OCI-LY3 (cell line): Measurements from ENCODE around the gene CCDC112.
"Not testable (repeated sequence)": the region's sequence is repeated elsewhere in the genome, so short reads cannot be mapped to it uniquely, and the experiment has no call there.

Experiments
- H2AFZ ChIP-seq: fragments of 200-600, 300-600 bp; shearing (Covaris generic); 2 replicates; pipeline ENCODE4 v1.6.0; 2014; ENCODE audit warnings: antibody characterized with exemption, low read depth, low read length
- H3K27ac ChIP-seq: fragments of 200-600, 300-600 bp; sonication (generic); 2 replicates; pipeline ENCODE4 v1.5.1; 2014; ENCODE audit warnings: mild to moderate bottlenecking, low read length, moderate library complexity, mixed read lengths
- H3K27me3 ChIP-seq: fragments of 200-600, 300-600 bp; sonication (generic); 2 replicates; pipeline ENCODE4 v1.6.1; 2014; ENCODE audit warnings: low read depth, low read length, mixed read lengths
- H3K36me3 ChIP-seq: fragments of 200-600, 300-600 bp; sonication (generic); replicated peaks from 2 replicates; pipeline ENCODE3; 2014; ENCODE audit warnings: low read depth, low read length, mixed read lengths
- H3K4me1 ChIP-seq: fragments of 300-600, 200-600 bp; sonication (generic); 2 replicates; pipeline ENCODE4 v1.6.1; 2014; ENCODE audit warnings: low read length, mixed read lengths
- H3K4me2 ChIP-seq: fragments of 200-600, 300-600 bp; sonication (generic); 2 replicates; pipeline ENCODE4 v1.6.1; 2014; ENCODE audit warnings: low read length, mixed read lengths
- H3K4me3 ChIP-seq: fragments of 300-600, 200-600 bp; sonication (generic); 2 replicates; pipeline ENCODE4 v1.5.1; 2014; ENCODE audit warnings: antibody characterized with exemption, mild to moderate bottlenecking, low read length, moderate library complexity
- H3K79me2 ChIP-seq: fragments of 300-600, 200-600 bp; shearing (Covaris generic); 2 replicates; pipeline ENCODE4 v1.6.1; 2014; ENCODE audit warnings: mild to moderate bottlenecking, low read length, mixed read lengths
- H3K9ac ChIP-seq: fragments of 300-600, 200-600 bp; shearing (Covaris generic); 2 replicates; pipeline ENCODE4 v1.6.0; 2014; ENCODE audit warnings: mild to moderate bottlenecking, low read length, moderate library complexity
- H3K9me3 ChIP-seq: fragments of 200-600, 300-600 bp; shearing (Covaris generic); 2 replicates; pipeline ENCODE4 v1.6.1; 2014; ENCODE audit warnings: low read length, mixed read lengths; ENCODE audit not compliant: insufficient read depth
- H4K20me1 ChIP-seq: fragments of 200-600, 300-600 bp; sonication (generic); 2 replicates; pipeline ENCODE4 v1.6.1; 2016; ENCODE audit warnings: low read length, mixed read lengths; ENCODE audit not compliant: insufficient read depth
- EZH2phosphoT487 ChIP-seq: fragments of 200-600 bp; shearing (Covaris generic); IDR thresholded peaks from 2 replicates; pipeline ENCODE4 v1.6.1; 2018; ENCODE audit warnings: antibody characterized with exemption, mixed run types, low read depth
- TF ChIP-seq, protein P1 (sequence below): fragments of 200-600, 300-600 bp; sonication (generic); IDR thresholded peaks from 2 replicates; pipeline ENCODE4 v1.5.1; 2014; ENCODE audit warnings: antibody characterized with exemption, low read length, low read depth

The CCDC112 gene

DNA sequence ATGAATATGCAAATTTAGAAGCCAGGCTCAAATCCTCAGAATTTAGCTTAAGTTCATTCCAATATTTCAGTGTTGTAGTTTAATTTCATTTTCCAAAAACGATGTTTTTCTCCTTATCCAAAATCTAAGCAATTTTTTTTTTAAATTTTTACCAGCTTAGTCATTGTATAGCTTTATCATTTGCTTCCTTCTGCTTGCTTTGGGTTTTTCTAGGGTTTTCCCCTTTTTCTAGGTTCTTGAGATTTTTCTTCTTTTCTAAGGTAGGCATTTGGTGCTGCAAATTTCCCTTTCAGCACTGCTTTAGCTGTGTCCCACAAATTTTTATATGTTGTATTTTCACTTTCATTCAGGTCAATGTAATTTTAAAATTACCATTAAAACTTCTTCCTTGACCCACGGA lies 34.4 kb upstream of the CCDC112 start:
- no peaks in the 10 kb centered on the region for H4K20me1 ChIP-seq
- H2AFZ ChIP-seq, result no peak overlapping the region
- no peak for TF ChIP-seq EZH2phosphoT487
- TF ChIP-seq, protein P1, sequence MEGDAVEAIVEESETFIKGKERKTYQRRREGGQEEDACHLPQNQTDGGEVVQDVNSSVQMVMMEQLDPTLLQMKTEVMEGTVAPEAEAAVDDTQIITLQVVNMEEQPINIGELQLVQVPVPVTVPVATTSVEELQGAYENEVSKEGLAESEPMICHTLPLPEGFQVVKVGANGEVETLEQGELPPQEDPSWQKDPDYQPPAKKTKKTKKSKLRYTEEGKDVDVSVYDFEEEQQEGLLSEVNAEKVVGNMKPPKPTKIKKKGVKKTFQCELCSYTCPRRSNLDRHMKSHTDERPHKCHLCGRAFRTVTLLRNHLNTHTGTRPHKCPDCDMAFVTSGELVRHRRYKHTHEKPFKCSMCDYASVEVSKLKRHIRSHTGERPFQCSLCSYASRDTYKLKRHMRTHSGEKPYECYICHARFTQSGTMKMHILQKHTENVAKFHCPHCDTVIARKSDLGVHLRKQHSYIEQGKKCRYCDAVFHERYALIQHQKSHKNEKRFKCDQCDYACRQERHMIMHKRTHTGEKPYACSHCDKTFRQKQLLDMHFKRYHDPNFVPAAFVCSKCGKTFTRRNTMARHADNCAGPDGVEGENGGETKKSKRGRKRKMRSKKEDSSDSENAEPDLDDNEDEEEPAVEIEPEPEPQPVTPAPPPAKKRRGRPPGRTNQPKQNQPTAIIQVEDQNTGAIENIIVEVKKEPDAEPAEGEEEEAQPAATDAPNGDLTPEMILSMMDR, result no peak
- H3K27me3 ChIP-seq, result no peaks in the 10 kb centered on the region
- H3K4me2 ChIP-seq, result peak overlapping the region; percentile 79
- H3K27ac ChIP-seq, result peak overlapping the region; percentile 99
- peak overlapping the region; percentile 58 for H3K4me3 ChIP-seq
- H3K79me2 ChIP-seq, result no peaks in the 10 kb centered on the region
- H3K9me3 ChIP-seq, result no peaks in the 10 kb centered on the region
- peaks cover 5% of the 10 kb centered on the region for H3K36me3 ChIP-seq
- H3K9ac ChIP-seq, result peak overlapping the region; percentile 74
- peaks cover 51% of the 10 kb centered on the region for H3K4me1 ChIP-seq

GRCh38 chr5:115329475-115329874 lies 33.0 kb upstream of the CCDC112 start:
- no peaks in the 10 kb centered on the region for H3K9me3 ChIP-seq
- H3K4me2 ChIP-seq, result peak overlapping the region; percentile 79
- H2AFZ ChIP-seq, result peak overlapping the region; percentile 8; the same call in 1 of the 2 replicates
- H3K36me3 ChIP-seq, result peaks cover 5% of the 10 kb centered on the region
- TF ChIP-seq EZH2phosphoT487, result no peak
- TF ChIP-seq, protein P1, result no peak
- peak overlapping the region; percentile 53; the same call in 1 of the 2 replicates for H3K9ac ChIP-seq
- peak overlapping the region; percentile 99 for H3K27ac ChIP-seq
- peak overlapping the region; percentile 48 for H3K4me3 ChIP-seq
- no peaks in the 10 kb centered on the region for H4K20me1 ChIP-seq
- H3K27me3 ChIP-seq, result no peaks in the 10 kb centered on the region
- peaks cover 51% of the 10 kb centered on the region for H3K4me1 ChIP-seq
- H3K79me2 ChIP-seq, result no peaks in the 10 kb centered on the region

- not testable (repeated sequence) for H3K4me3 ChIP-seq, H3K36me3 ChIP-seq, H3K27me3 ChIP-seq, H2AFZ ChIP-seq, H3K9me3 ChIP-seq, H4K20me1 ChIP-seq, H3K79me2 ChIP-seq, H3K9ac ChIP-seq
- H3K27ac ChIP-seq, result peak overlapping the region; percentile 99; the same call in 1 of the 2 replicates
- peaks cover 51% of the 10 kb centered on the region for H3K4me1 ChIP-seq
- H3K4me2 ChIP-seq, result peak overlapping the region; percentile 19; the same call in 1 of the 2 replicates
Observed at GRCh38 chr5:115328617-115329274, 32.3 kb upstream of the CCDC112 start.

- H3K27me3 ChIP-seq, result no peaks in the 10 kb centered on the region
- H3K4me1 ChIP-seq, result peaks cover 22% of the 10 kb centered on the region
- TF ChIP-seq, protein P1, result no peak
- no peak for TF ChIP-seq EZH2phosphoT487
- no peaks in the 10 kb centered on the region for H3K79me2 ChIP-seq
- H4K20me1 ChIP-seq, result no peaks in the 10 kb centered on the region
- H3K9ac ChIP-seq, result no peak overlapping the region
- no peak overlapping the region for H3K4me3 ChIP-seq
- H3K27ac ChIP-seq, result no peak overlapping the region
- no peaks in the 10 kb centered on the region for H3K36me3 ChIP-seq
- H2AFZ ChIP-seq, result no peak overlapping the region
- H3K4me2 ChIP-seq, result no peak overlapping the region
- no peaks in the 10 kb centered on the region; the same call in 1 of the 2 replicates for H3K9me3 ChIP-seq
Observed at GRCh38 chr5:115325296-115325959, 29.0 kb upstream of the CCDC112 start.
